EH (cell line): ENCODE data around the gene GLI2.

ENCODE experiments used
- DNase-seq: peaks from one replicate; pipeline ENCODE4 v3.0.0-alpha.2; 2015; ENCODE audit warnings: low read depth

GLI2 gene

DNA sequence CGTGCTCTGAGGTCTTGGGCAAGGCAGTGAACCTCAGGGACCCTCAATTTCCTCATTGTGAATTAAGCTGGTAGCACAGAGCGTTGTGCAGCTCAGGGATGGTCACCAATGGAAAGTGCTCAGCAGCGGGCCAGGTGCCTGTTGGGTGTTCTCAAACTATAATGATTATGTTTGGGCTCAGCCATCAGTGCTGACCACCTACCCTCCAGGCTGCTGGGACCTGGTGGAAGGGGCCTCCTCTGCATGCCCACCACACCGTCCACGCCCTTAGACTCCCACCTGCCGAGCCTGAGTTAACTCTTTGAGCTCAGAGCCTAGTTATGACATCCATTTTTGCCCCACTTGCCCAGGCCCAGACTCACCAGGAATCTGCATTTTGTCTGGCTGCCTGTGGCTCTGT lies 35.0 kb downstream of the GLI2 start:
- no peak for DNase-seq

DNA sequence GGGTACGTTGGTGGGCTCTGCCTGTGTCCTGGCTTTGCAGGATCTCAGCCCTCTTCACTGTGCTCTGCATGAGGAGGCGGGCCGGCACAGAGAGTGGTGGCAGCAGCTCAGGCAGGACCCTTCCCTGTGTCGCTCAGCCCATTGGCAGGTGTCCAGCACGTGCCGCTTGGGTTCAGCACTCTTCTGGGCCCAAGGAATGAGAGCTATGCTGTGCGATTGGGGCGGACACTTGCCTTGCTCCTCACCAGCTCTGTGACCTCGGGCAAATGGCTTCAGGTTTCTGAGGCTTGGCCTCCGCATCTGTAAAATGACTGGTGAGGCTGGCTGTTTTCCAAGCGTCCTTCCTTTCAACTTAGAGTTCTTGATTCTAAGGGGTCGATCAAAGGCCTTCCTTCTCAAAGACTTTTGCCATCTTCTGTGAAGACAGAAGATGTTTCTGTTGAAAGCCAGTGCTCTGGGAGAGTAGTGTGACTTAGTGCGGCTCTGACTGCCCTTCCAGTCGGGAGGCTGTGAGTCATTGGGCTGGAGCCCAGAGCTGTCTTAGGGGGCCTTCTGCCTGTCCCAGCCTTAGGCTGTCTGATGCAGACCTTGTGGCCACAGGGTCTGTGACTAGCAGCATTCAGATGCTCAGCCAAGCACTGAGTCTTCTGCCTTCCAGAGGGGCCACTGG lies 35.6 kb downstream of the GLI2 start:
- DNase-seq = peak; percentile 98

DNA sequence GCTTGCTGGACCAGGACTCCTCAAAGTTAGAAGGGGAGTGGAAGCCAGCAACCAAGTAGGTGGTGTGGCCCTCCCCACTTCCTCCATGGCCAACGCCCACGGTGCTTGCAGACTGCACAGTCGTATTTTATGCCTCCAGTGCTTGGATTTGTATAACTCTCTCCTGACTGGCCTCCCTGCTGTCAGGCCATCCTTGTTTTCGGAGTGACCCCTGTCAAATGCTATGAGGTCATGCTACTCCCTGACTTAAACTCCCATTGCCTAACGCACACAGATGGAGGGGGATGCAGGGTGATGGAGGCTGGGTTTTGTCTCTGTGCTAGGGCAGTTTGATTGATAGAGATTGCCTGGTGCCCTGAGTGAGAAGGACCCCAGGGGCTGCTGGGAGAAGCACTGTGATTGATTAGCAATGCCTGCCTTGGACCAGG lies 36.1 kb downstream of the GLI2 start:
- DNase-seq = no peak

DNA sequence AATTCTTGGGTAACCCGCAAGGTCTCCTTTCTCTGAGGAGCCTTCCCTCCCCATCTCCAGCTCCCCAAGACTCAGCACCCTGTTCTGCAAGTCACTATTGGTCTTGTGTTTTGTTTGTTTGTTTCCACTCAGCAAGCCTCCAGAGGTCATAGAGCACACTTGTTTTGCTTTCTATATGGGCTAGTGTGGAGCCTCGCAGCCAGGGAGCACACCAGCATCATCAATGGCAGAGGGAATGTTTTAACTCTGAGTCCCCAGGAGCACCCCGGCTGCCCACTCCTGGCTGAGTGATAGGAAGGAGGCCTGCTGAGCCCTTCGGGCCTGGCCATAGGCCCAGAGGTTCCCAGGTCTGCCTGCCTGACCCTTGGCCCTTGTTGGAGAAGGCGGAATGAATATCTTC lies 36.6 kb downstream of the GLI2 start:
- DNase-seq = no peak

DNA sequence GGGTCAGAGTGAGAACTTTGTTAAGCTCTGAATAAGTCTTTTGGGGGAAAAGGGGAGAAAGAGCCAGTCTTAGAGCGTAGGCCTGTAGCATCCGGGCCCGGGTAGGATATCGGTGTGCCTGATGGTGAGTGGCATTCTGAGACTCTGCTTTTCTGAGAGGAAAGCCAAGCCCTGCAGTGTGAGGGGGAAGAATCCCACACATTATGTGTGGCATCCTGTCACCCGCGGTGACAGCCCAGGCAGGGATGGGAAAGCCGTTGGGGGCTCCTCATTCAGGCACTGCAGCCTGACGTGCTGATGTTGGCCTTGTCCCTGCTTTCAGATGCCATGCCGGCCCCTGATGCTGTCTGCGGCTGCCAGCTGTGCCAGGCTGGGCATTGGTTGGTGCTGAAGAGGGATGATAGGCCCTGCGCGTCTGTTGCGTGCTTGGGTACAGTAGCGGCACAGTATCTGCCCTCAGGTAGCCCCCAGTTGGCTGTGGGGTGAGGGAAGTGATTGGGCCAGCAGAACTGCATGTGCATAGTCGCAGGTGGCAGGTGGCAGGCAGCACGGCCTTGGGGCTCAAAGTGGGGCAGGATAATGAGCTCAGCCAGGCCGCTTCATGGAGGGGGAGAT lies 37.6 kb downstream of the GLI2 start:
- DNase-seq = no peak

DNA sequence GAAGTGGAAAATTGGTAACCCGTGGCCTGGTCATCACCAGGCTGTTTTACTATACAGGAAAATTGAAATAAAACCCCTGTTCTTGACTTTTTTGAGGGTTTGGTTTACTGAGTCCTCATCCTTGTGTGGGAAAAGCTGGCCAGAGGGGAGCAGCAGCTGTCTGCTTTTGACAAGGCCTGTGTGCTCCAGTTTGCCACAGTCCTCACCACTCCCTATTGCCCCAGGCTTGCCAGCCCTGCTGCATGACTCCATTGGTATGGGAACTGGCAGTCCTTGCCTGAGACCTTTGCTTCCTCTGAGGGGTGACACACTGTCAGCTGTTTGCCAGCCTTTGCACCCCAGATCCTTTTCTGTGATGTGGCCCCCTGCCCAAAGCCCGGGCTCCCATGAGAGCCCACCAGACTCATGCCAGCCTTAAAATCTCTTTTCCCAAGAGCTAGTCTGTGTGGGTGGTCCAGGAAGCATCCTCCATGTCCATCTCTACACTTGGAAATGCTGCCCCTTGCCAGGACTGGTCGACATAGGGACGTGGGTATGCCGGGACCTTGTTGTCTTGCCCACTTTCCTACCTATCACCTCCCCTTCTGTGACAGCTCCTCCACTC lies 39.0 kb downstream of the GLI2 start:
- peak; percentile 35 for DNase-seq

DNA sequence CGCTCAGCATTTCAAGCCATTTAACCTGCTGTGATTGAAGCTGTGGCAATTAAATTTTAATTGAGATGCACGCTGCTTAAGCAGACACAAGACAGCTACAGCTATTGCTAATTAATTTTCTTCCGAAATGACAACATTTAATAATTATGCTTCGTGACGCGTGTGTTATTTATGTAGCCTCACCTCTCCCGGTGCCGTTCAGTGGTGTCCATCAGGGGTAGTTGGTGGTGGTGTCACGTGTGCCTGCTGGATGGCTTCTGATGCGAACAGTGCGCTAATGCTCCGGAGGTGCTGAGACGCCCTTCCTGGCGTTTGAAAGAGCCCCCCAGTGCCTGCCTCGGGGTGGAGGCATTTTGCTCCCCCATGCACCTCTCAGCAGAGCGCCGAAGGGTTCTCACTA lies 39.5 kb downstream of the GLI2 start:
- no peak for DNase-seq

DNA sequence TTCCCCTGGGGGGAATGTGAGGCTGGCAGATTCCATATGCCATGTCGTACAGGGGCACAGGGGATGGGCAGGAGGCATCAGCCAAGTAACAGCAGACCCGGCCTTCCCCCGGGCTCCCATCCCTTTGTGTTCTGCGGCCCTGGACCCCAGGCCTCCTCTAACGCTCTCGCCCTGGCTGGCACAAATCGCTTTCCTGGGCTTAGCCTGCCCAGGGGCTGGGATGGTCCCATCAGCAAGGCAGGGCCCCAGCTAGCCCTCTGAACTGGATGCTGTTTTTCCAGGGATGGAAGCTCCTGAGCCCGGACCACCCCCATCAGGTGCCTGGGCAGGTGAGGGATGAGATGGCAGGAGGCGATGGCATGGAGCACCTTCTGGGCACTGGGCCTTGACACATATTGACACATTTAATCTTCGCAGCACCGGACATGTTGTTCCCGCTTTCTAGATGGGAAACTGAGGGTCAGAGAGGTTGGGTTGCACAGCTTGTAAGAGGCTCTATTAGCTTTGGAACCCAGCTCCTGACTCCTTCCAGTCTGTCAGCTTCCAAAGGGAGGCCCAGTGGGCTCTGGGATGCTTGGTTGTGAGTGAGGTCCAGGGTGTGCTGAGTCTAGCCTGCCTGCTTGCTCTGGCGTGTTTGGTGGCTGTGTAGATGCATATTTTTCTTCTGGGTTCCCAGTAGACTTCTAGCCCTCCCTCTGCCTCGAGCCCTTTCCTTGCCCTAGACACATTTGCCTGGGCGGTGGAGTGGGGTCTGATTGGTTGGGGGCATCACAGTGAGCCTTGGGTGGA lies 40.3 kb downstream of the GLI2 start:
- DNase-seq = no peak

DNA sequence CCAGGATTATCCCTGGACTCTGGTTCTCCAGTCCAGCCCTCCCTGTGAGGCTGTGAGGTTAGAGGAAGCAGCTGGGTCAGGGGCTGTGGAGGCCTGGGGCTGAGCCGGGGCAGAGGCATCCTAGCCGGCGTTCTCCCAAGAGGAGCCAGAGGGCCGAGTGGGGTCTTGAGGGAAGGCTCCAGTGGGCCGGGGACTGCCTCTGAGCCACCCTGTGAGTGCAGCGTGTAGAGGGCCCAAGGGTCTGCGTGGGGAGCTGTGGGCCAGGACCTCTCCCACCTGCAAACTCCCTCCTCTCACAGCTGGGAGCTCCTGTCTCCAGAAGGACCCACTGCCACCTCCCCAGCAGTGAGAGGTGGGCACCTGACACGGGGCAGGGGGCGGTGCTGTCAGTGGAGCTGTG lies 41.0 kb downstream of the GLI2 start:
- no peak for DNase-seq

DNA sequence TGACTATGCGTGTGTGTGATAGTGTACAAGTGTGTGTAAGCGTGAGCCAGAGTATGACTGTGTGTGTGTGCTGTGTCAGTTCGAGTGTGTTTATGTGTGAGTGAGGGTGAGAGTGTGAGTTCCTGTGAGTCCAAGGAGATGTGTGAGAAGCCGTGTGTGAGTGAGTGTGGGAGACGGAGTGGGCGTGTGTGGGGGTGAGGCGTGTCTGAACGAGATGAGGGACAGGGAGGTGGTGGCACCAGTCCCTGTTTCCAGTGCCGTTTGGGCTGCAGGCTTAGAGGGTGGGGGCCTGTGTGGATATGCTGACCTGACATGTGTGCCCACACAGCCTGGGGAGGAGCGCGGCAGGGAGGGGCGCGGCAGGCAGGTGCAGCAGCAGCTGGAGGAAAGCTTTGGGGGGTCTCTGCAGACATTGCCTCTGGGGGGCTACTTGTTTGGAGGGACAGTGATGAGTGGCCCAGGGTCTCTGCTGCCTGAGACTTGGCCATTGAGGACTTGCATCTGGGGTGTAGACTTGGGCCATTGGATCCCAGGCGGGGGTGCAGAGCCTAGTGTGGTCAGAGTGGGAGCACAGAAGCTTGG lies 41.6 kb downstream of the GLI2 start:
- no peak for DNase-seq

DNA sequence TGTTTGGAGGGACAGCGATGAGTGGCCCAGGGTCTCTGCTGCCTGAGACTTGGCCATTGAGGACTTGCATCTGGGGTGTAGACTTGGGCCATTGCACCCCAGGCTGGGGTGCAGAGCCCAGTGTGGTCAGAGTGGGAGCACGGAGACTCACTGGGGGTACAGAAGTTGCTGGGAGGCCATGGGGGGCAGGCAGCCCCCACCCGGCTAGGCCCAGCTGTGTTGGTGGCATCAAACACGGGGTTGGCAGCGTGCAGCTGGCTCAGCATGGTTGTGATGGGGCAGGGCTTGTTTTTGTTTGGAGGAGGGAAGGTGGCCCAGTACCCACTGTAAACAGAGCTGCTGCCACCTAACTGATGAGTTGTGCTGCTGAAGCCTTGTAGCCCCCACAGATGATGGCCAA lies 42.1 kb downstream of the GLI2 start:
- no peak for DNase-seq

DNA sequence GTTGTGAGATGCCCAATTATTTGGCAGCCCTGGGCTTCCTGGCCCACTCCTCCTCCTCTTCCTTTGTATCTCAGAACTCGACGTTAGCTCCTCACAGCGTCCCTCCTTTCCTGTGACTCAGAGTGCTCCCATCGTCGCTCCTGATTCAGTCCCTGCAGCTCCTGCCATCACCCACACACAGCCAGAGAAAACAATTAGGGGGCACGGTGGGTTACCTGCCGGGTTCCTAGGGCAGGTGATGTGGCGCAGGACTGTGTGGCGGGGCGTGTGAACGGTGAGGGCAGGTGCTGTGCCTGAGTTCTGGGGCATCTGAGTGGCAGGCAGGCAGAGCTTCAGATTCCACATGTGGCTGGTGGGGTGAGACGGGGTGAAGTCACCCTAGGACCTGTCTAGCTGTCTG lies 42.6 kb downstream of the GLI2 start:
- DNase-seq = peak; percentile 72

DNA sequence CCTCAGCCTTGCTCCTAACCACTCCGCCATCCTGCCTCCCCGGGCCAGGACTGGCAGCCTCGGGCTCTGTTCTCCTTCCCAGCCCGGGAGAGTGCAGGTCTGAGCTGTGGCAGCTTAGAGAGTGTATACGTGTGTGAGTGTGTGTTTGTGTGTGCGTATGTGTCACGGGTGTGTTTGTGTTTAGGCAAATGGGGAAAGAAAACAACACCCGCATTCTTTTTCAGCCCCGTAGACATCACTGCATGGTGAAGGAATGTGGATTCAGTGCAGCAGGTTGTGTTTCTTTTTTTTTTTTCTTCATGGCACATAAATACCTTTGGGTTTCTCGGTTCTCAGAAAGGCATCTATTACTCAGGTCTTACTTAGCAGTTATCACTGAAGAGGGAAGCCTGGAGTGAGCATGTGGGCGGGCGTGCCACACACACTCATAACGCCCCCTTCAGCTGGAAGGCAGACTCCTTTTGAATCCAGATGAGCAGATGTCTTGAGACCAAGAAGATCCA lies 44.2 kb downstream of the GLI2 start:
- peak; percentile 90 for DNase-seq

DNA sequence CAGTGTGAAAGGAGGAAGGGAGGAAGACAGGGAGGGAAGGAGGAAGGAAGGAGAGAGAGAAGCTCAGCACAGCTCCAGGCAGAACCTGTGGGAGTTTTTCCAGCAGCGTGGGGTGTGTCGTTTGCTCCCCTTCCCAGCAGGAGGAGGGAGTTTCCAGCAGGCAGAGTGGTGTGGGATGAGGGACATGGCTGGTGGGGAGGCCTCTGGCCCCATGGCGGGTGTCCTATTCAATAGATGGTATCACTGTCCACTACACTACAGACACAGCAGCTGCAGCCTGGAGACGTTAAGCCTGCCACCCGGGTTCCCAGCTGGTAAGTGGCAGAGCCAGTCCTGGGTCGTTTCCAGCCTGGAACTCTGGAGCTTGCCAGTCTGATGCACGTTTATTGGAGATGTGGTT lies 44.7 kb downstream of the GLI2 start:
- no peak for DNase-seq

DNA sequence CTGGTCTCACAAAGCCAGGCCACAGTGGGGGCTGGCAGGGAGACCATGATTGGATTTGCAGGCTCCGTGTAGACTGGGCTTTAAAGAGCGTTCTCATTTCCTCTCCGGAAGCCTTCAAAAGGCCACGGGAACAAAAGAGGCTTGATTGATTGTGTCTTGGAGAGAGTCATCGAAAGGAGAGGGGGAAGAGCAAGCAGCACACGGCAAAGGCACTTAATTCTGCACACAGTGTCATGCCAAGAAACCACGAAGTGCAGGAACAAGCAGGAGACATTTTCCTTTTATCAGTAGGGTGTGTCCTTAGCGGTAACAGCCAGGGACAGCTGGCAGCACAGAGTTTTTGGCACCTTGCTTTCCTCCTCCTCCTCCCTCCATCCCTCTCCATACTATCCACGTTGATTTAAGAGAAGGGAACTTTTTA lies 47.7 kb downstream of the GLI2 start:
- DNase-seq = no peak

DNA sequence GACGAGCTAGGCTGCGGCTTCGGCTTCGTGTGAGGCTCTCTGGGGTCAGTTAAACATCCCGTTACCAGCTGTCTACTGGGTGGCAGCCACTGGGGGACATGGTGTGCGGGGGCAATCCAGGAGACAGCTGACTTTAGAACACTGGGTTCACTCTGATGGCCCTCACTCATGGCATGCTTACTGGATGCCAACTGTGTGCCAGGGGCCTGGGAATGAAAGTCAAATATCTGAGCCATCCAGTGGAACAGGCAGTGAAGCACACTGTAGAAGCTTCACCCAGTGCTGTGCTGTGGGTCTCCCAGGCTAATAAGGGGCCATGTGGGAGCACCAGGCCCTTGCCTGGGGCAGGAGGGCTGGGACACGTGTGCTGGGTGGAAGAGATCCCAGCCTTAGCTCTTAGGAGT lies 48.3 kb downstream of the GLI2 start:
- DNase-seq = no peak
